HL-60/S4 treated with phorbol 12-myristate 13-acetate at 8.2 ng/mL for 4 days and 3 days (cell line): Measurements from ENCODE around the gene RABAC1.
"Not testable (repeated sequence)": the region's sequence is repeated elsewhere in the genome, so short reads cannot be mapped to it uniquely, and the experiment has no call there.

ENCODE experiments used
- in situ Hi-C: fragments of 300-500 bp; cut with MboI; formaldehyde crosslinking; loops from 2 replicates; pipeline ENCODE4 v1.15.0; 2022; ENCODE audit warnings: low sequenced_read_pairs

Gene RABAC1

DNA sequence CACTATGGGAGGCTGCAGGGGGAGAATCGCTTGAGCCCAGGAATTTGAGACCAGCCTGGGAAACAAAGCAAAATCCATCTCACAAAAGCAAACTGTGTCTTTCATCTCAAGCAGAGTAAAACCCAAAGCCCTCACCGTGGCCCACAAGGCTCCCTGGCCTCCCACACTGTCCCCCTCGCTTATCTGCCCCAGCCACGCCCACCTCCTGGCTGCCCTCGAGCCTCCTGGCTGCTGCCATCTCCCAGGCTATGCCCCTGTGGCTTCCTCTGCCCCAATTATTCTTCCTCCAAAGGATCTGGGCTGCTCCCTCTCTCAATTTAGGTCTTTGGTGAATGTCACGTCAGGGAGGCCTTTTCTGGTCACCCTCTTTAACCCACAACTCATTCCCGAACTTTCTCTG, 3.6 kb downstream of the RABAC1 start:
- in situ Hi-C loops, result loop anchor here (10.0 kb wide), 1 partner anchor 91 kb away; the partner anchor contains the start of gene RPS19

DNA sequence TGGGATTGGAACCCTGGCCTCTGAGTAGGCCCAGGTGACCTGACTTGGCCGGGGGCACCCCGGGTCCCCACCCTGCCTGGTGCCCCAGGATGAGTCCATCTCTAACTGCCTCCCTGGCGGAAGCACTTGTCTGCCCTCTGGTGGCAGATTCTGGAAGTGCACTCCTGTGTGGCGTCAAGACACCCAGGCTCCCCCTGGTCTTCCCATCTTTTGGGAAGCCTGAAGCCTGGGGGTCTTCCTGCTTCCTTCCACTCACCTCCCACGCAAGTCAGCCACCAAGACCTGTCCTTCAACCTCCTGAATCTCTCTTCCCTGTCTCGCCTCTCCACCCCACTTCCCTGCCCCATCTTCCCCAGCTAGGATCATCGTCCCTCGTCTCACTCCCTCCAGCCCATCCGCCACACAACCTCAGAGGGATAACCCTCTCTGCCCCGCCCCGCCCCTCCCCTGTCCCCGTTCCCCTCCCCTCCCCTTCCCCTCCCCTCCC, 7.4 kb downstream of the RABAC1 start:
- in situ Hi-C loops, result loop anchor here (10.0 kb wide), 1 partner anchor 87 kb away; the partner anchor contains the start of gene RPS19

DNA sequence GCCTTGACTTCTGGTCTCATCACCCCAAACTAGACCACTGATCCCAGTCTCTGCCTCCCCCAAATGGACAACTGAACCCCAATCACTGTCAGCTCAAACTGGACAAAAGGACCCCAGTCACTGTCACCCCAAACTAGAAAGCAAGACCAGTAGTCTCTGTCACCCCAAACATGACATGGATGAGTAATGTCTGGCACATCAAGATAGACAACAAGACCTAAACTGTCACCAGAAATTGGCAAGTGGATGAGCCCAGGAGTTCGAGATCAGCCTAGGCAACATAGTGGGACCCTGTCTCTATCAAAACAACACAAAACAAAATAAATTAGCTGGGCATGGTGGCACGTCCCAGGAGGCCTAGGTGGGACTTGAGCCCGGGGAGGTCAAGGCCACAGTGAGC, 12.0 kb downstream of the RABAC1 start:
- in situ Hi-C loops, result loop anchor here (10.0 kb wide), 1 partner anchor 62 kb away; the partner anchor contains the start of gene ARHGEF1

DNA sequence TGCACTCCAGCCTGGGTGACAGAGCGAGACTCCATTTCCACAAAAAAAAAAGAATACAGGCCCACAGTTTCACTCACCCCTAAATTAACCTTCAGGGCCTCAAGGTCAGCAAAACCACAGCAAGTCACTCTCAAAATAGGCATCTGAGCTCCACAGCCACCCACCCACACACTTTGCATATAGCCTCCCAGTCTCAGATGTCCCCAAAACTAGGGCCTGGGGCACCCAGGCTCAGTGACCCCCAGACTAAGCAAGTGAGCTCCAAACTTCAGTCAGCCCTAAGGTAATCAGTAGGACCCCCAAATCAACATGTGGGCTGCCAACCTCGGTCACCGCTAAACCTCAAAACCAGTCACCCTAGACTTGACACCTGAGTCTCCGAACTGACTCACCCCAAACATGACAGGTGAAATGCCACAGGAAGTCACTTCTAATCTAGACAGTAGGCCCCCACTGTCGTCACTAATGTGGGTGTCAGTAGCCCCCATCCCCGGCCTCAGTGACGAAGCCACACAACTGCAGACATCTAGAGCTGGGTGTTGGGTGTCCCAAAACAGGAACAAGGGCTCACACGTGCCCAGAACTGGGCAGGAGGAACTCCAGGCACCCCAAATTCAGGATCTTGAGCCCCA, 13.9 kb downstream of the RABAC1 start:
- in situ Hi-C loops, result loop anchor here (10.0 kb wide), 1 partner anchor 60 kb away; the partner anchor contains the start of gene ARHGEF1

DNA sequence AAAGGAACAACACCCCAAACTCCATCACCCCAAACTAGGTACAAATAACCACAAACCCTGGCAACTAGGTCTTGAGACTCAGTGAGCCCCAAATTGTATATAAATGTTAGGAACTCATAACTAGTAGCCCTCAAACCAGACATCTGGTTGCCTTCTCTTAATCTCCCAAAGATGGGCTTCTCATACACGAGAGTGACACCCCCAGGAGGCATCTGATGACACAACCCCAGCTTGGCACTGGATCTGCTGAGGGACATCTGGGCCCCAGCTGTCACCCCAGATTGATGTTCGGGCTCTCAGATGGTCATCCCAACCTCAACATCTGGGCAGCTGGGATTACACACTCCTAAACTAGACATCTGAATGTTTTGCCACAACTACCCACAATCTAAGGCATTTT, 14.8 kb downstream of the RABAC1 start:
- in situ Hi-C loops, result loop anchor here (10.0 kb wide), 1 partner anchor 60 kb away; the partner anchor contains the start of gene ARHGEF1

DNA sequence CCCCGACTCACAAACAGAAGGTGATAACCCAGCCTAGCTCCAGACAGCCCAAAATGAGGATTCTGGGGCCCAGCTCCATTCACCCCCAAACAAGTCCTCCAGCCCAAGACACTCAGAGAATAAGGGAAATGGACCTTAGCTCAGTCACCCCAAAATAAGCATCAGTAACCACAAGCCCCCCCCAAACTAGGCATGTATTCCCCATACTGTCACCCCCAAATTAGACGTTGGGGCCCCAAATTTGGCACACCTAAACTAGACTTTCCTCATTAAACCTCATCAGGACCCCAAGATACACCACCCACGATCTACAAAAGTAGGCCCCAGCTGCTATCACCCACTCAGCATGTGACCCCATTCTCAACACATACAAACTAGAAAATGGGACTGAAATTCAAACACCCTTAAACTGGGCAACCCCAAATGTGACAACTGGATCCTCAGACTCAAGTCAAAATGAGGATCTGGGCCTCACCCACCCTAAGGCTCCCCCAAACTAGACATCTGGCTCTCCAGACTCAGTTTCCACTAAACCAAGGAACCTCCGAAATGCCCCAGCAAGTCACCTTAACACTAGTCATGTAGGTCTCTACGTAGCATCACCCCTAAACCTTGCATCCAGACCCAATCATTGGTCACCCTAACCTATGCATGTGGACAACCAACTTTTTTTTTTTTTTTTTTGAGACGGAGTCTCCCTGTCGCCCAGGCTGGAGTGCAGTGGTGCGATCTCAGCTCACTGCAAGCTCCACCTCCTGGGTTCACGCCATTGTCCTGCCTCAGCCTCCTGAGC, 17.5 kb downstream of the RABAC1 start:
- in situ Hi-C loops, result loop anchor here (10.0 kb wide), 1 partner anchor 57 kb away; the partner anchor contains the start of gene ARHGEF1

DNA sequence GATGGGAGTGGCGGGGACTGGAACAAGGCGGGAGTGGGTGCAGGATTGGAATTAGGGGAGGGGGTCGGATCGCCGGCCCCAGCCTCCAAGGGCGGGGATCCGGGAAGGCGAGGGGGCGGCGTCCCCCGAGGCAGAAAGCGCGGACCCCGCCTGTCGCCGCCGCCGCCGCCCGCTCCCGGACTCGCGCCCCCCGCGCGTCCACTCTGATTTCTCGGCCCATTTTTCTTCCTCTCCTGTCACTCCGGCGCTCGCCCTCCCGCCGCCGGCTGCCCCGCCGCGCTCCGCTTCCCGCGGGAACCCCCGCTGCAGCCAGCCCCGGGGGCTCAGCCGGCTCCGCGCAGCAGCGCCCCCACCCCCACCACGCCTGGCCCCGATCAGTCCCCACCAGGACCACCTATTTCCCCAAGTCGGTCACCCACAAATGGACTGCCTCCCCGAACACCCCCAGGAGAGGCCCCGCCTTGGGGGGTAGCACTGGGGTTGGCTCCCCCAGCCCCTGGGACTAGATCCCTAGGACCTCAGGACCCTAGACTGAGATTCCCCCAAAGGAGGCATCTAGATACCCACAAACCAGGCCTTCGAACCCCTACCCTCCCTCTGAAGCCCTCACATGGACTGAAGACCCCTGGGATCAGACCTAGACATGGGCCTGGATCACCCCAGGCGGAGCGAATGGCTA, 18.3 kb downstream of the RABAC1 start:
- in situ Hi-C loops, result loop anchor here (10.0 kb wide), 1 partner anchor 56 kb away; the partner anchor contains the start of gene ARHGEF1

DNA sequence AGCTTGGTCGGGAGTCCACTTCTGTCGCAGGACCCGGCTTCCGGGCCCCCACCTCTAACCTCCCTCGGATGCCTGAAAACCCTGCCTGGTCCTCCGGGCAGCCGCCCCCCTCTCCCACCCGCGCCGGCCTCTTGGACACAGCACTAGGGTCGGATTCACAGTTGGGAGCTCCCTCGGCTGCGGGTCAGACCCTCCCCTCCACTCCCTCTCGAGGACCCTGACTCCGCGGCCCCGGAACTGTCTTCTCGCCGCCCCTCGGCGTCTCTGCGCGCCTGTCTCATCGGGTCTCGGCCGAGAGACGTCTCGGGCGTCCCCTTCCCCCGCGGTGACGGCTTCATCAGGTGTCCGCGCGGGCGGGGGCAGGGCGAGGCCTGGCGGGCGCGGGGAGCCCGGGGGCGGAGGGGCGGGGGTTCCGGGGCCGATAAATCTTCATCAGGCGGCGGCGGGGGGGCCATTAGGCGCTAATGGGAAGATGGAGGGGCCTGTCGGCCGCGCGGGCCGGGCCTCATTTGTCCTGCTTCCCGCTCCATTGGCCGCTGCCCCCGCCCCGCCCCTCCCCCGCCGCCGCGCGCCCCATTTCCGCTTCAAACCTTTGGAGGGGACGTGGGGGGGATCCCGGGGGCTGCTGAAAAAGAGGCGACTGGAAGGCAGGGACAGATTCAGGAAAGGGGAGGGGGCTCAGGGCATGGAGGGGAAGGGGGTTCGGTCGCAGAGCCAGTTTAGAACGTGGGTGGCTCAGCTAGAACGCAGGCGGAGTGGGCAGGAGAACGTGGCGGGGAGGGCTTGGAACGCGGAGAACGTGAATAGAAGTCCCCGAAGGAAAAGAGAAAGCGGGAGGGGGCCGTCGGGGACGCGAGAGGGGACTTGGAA, 19.0 kb downstream of the RABAC1 start:
- in situ Hi-C loops, result loop anchor here (10.0 kb wide), 1 partner anchor 55 kb away; the partner anchor contains the start of gene ARHGEF1

DNA sequence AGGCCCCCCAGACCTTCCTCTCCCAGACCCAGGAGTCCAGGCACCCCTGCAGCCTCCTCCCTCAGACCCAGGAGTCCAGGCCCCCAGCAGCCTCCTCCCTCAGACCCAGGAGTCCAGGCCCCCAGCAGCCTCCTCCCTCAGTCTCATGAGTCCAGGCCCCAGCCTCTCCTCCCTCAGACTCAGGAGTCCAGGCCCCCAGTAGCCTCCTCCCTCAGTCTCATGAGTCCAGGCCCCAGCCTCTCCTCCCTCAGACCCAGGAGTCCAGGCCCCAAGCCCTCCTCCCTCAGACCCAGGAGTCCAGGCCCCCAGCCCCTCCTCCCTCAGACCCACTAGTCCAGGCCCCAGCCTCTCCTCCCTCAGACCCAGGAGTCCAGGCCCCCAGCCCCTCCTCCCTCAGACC, 19.9 kb downstream of the RABAC1 start:
- in situ Hi-C loops, result not testable (repeated sequence)

DNA sequence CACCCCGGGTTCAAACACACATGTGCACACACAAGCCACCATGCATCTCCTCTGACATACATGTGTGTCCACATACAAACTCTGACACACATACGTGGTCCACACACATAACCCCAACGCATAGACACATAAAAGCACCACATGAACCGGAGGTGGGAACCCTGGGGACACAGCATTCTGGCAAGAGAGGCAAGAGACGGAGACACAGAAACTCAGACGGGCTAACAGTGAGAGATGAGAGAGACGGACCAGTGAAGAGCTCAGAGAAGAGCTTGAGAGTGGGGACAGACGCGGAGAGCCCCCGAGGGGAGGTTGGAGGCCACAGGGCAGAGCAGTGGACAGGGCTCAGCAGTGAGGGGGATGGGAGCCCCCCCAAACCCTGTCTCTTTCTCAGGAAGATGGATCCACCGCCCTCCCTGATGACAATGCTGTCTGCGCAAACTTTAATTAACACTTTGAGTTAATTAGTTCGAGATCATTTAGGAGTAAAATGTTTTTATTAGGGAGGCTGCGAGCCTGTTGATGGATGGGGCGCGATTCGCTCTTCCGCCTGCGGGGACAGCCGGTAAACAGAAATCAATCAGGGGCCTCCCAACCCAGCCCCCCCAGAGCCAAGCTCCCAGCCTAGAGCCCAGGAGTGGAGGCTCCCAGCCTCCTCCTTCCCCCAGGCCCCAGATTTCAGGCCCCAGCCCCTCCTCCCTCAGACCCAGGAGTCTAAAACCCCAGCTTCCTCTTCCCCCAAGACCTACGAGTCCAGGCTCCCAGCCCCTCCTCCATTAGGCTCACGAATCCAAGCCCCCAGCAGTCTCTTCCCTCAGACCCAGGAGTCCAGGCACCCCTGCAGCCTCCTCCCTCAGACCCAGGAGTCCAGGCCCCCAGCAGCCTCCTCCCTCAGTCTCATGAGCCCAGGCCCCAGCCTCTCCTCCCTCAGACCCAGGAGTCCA, 21.3 kb downstream of the RABAC1 start:
- in situ Hi-C loops, result no loop called here

DNA sequence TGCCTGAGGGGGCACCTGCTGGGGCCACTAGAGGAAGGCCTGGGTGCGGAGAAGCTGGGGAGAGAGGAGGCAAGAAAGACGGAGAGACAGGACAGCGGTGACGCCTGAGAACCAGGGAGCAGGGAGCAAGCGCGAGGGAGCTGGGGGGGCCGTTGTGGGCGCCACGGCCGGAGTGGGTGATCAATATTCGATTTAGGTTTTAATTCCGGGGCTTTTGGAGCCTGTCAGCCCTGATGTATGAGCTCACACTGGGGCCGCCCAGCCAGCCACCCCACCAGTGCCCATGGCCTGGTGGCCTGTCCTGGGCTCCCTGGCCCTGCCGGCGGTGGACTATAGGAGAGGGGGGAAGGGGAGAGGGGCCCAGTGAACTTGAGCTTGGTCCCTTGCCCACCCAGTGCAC, 22.2 kb downstream of the RABAC1 start:
- in situ Hi-C loops, result no loop called here

DNA sequence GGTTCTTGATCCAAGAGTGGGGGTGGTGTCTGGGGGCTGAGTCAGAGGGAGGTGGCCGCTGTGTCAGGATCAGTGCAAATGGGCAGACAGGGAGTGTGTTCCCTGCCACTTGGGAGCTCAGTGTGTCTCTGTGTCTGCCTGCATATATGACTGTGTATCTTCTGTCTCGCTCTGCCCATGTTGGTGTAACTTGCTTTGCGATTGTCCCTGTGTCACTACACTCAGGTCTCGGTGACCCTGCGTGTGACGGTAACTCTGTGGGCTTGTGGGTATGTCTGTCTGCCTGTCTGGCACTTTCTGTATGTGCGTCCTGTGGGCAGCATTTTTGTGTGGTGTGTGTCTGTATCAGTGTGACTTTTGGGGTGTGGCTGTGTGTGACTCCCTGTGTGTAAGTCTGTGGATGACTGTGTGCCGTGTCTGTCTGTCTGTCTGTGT, 22.7 kb downstream of the RABAC1 start:
- in situ Hi-C loops, result no loop called here

DNA sequence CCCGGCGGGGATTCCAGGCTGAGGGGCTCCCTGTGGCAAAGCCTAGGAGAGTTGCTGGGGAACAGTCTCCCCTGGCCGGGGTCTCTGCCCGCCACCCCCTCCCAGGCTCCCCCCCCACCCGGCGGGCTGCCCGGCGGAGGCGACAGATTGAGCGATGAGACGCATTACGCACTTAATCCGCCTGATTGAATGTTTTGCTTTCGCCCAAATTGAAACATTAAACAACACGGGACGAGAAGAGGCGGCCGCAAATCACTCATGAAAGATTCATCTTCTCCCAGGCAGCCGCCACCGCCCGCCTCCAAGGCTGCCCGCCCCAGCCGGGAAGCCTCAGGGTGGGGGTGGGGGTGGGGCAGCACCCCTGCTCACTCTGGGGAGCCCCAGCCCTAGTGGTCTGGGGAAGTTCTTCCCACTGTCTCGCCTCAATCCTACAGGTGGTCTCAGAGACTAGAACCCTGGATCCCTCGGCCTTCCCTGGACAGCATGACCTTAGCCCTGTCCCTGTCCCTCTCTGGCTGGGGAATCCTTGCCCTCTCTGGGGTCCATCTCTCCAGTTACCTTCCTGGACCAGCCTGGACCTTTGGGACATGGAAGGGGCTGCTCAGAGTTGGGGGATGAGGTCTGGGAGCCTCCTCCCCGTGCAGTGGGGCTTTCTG, 23.2 kb downstream of the RABAC1 start:
- in situ Hi-C loops, result no loop called here

DNA sequence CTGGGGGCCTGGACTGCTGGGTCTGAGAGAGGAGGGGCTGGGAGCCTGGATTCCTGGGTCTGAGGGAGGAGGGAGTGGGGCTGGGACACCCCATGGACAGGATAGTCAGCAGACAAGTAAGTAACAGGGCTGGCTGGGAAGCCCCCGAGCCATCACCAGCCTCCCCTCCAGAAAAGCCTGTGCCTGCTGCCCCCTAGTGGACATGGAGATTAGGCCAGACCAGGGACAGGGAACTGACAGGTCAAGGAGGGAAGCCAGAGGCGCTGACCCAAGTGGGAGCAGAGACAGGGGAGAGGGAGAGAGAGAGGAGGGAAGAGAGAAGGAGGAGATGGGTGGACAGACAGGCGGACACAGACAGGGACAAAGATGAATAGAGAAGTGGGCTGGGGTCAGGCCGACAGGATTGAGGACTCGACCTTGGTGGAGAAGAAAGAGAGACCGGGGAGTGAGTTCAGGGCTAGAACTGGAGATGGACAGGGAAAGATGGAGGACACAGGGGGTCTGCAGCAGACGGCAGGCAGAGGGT, 24.2 kb downstream of the RABAC1 start:
- in situ Hi-C loops, result no loop called here

DNA sequence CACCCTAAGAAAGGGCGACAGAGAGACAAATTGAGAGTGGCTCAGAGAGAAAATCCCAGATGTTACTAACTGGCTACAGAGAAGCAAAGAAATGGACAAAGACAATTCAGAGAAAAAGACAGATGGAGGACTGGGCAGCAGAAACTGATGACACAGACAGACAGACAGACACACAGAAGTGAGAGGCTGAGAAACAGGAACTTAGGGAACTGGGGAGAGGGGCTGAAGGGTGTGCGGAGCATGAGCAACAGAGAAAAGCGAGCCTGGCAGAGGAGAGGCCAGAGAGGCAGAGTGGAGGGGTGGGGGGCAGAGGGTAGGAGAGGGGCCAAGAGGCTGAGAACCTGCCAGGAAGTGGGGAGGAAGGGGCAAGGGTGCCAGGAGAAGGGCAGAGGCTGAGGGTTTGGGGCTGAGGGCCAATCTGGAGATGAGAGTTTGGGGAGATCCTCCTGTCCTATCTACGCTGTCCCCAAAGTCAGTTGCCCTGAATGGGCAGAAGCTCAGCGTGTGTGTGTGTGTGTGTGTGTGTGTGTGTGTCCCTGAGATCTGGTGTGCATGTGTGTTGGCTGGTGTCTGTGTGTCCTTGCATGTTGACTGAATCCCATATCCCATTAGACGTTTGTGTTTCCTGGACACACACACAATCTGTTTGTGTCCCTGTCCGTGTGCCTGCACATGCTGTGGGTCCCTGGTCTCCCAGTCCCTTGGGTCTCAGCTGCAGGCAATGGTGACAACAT, 25.3 kb downstream of the RABAC1 start:
- in situ Hi-C loops, result no loop called here

DNA sequence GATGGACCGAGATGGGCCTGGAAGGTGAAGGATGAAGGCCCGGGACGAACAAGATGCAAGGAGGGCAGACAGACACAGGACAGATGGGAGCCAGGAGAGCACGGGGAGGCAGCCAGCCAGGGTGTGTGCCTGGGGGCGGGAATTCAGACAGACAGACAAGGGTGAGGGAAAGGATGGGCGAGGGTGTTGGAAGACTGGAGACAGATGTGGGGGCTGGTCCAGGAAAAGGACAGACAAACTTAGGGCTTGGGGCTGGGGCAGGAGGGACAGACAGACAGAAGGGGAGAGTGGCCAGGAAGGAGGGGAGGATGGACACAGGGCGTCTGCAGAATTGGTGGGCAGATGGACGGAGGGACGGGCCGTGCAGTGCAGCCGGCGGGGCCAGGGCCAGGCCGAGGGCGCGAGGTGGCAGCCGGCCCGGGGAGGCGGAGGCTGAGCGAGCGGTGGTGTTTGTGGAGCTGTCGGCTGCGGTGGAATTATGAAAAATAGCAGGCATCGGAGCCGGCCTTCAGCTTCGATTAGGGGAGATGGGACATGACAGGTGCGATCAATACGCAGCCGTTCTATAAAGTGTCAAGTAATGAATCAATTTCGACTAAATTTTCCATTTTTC, 26.3 kb downstream of the RABAC1 start:
- in situ Hi-C loops, result no loop called here

DNA sequence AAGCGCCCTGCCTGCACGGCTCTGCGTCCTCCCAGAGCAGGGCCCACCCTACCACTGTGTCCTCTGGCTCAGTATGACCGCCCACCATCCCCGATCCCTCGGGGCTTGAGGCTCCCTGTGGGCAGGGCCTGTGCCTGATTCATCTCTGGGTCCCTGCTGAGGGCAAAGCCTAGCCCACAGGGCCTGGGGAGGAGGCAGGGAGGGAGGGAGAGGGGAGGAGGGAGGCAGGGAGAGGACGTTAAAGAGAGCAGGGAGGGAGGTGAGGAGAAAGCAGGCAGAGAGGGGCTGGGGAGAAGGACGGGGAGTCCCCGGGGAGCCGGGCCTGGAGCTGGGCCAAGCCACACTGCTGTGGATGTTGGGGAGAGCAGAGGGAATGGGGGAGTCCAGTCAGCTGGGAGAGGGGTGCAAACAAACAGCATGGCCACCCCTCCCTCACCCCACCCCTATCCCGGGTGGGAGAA, 26.8 kb downstream of the RABAC1 start:
- in situ Hi-C loops, result no loop called here
